WTC11 (cell line): ENCODE measurements around the gene TMED1.

Experiments used
- CREB1 ChIP-seq: sonication (generic); formaldehyde crosslinking; IDR thresholded peaks from 2 replicates; pipeline ENCODE4 v1.8.0; 2023; ENCODE audit warnings: mild to moderate bottlenecking, missing genetic modification reagents
- NFYB ChIP-seq: sonication (generic); formaldehyde crosslinking; conservative IDR thresholded peaks from 2 replicates; pipeline ENCODE4 v1.8.0; 2022; ENCODE audit warnings: low read depth, missing genetic modification reagents

- TF ChIP-seq NFYB (CRISPR knock-in tag), result no peak
- TF ChIP-seq CREB1 (CRISPR knock-in tag), result no peak
Measured at GRCh38 chr19:10812196-10812595, 23.8 kb downstream of the TMED1 start.
